ENCODE data around the gene DUSP9.

The DUSP9 gene

GRCh38 chrX:153685751-153686696 is 39.0 kb downstream of the DUSP9 start:
- TF ChIP-seq GABPA (IDR thresholded peaks at IDR 0.05; ENCODE audit: low read depth) (no peak), REST (IDR thresholded peaks at IDR 0.05; ENCODE audit: insufficient replicate concordance, low read depth) (no peak), SPI1 (IDR thresholded peaks at IDR 0.05; ENCODE audit: borderline replicate concordance, low read depth) (no peak), CTCF (IDR thresholded peaks at IDR 0.05; ENCODE audit: insufficient read depth, low read length) (no peak), POLR2AphosphoS5 (IDR thresholded peaks at IDR 0.05; ENCODE audit: low read depth) (no peak)
- Histone ChIP-seq H3K4me3 (replicated peaks; ENCODE audit: insufficient read depth, low read length) (no peak overlapping the region), H3K27me3 (ENCODE audit: insufficient read depth, poor library complexity, severe bottlenecking) (no peaks in the 10 kb centered on the region), H3K27ac (replicated peaks) (no peak overlapping the region)
- DNase-seq (ENCODE audit: low read depth in 1 of 2, low spot score in 1 of 2): no peak

- H3K27ac ChIP-seq (replicated peaks): no peak overlapping the region
- TF ChIP-seq GABPA (IDR thresholded peaks at IDR 0.05; ENCODE audit: low read depth) (no peak), POLR2AphosphoS5 (IDR thresholded peaks at IDR 0.05; ENCODE audit: low read depth) (no peak), CTCF (IDR thresholded peaks at IDR 0.05; ENCODE audit: insufficient read depth, low read length) (no peak), REST (IDR thresholded peaks at IDR 0.05; ENCODE audit: insufficient replicate concordance, low read depth) (no peak), SPI1 (IDR thresholded peaks at IDR 0.05; ENCODE audit: borderline replicate concordance, low read depth) (no peak)
- no peak overlapping the region for H3K4me3 ChIP-seq (replicated peaks; ENCODE audit: insufficient read depth, low read length)
- DNase-seq (ENCODE audit: low read depth in 1 of 2, low spot score in 1 of 2): no peak
- no peaks in the 10 kb centered on the region for H3K27me3 ChIP-seq (ENCODE audit: insufficient read depth, poor library complexity, severe bottlenecking)
Measured at GRCh38 chrX:153686711-153687110, 39.7 kb downstream of the DUSP9 start.

GRCh38 chrX:153687121-153688039 is 40.4 kb downstream of the DUSP9 start, which contains the start of gene SLC6A8:
TSS of gene SLC6A8 (plus strand) at chrX:153687926. CDS start at chrX:153688575, 649 bp downstream.
- no peak for DNase-seq (ENCODE audit: low read depth in 1 of 2, low spot score in 1 of 2)
- H3K27me3 ChIP-seq (ENCODE audit: insufficient read depth, poor library complexity, severe bottlenecking): no peaks in the 10 kb centered on the region
- TF ChIP-seq POLR2AphosphoS5 (IDR thresholded peaks at IDR 0.05; ENCODE audit: low read depth): no peak
- no peak for TF ChIP-seq GABPA (IDR thresholded peaks at IDR 0.05; ENCODE audit: low read depth)
- TF ChIP-seq CTCF (IDR thresholded peaks at IDR 0.05; ENCODE audit: insufficient read depth, low read length): no peak
- TF ChIP-seq REST (IDR thresholded peaks at IDR 0.05; ENCODE audit: insufficient replicate concordance, low read depth): no peak
- TF ChIP-seq SPI1 (IDR thresholded peaks at IDR 0.05; ENCODE audit: borderline replicate concordance, low read depth): no peak
- H3K4me3 ChIP-seq (replicated peaks; ENCODE audit: insufficient read depth, low read length): no peak within 1 kb of the TSS
- H3K27ac ChIP-seq (replicated peaks): no peak within 1 kb of the TSS

All from HL-60 (cell line).